GM03348 (cell line): ENCODE measurements around the gene POU6F1.

Experiments
- DNase-seq: peaks from one replicate; pipeline ENCODE4 v3.0.0; 2012; ENCODE audit warnings: low spot score

Gene POU6F1

GRCh38 chr12:51156245-51156765 is 61.6 kb downstream of the POU6F1 start:
- DNase-seq = no peak

DNA sequence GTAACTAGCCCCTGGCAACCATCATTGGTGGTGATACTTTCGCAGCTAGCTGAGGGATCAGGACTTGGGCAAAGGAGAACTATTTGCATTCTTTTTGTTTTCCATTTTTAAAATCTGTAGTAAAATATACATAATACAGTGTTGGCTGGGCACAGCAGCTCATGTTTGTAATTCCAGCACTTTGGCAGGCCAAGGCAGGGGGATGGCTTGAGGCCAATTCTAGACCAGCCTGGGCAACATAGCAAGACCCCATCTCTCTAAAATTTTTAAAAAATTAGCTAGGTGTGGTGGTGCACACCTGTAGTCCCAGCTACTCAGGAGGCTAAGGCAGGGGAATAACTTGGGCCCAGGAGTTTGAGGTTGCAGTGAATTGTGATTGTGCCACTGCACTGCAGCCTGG is 64.9 kb downstream of the POU6F1 start:
- DNase-seq = no peak

DNA sequence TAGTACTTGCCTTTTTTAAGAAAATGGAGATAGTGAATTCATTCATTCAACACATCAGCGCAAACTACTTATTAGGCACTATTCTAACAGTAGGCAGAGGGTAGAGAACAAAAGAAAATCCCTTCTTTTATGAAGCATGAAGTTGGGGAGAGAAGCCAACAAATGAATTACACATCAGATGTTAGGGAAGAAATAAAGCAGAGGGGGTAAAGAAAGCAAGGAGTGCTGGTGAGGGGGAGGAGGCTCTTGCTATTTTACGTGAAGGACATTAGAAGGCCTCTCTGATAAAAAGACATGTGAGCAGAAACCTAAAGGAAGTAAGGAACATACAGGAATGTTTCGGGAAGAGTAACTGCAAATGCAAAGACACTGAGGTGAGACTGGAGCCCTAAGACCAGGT is 67.1 kb downstream of the POU6F1 start:
- no peak for DNase-seq

DNA sequence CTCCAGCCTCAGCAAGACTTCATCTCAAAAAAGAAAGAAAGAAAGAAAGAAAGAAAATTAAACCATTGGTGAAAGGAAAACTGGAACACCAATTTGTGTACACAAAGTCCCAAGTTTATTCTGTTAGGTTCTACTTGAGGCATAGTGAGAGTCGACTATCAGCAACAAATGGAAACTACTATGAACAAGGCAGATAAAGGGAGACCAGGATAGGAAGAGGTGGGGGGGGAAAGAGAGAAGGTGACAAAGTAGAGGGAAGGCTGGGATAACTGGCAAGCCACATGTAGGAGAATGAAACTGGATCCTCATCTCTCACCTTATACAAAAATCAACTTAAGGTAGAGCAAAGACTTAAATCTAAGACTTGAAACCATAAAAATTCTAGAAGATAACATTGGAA is 70.6 kb downstream of the POU6F1 start:
- DNase-seq = no peak

- no peak for DNase-seq
These were observed 78.5 kb downstream of the POU6F1 start for GRCh38 chr12:51139292-51139844.
